ELF-1 (cell line): ENCODE data around the gene CADM4.
"Not testable (repeated sequence)": the region's sequence is repeated elsewhere in the genome, so short reads cannot be mapped to it uniquely, and the experiment has no call there.

ENCODE experiments used
- DNase-seq: peaks from one replicate; pipeline ENCODE4 v3.0.0-alpha.2; 2016; ENCODE audit warnings: low read depth, low spot score

Gene CADM4

DNA sequence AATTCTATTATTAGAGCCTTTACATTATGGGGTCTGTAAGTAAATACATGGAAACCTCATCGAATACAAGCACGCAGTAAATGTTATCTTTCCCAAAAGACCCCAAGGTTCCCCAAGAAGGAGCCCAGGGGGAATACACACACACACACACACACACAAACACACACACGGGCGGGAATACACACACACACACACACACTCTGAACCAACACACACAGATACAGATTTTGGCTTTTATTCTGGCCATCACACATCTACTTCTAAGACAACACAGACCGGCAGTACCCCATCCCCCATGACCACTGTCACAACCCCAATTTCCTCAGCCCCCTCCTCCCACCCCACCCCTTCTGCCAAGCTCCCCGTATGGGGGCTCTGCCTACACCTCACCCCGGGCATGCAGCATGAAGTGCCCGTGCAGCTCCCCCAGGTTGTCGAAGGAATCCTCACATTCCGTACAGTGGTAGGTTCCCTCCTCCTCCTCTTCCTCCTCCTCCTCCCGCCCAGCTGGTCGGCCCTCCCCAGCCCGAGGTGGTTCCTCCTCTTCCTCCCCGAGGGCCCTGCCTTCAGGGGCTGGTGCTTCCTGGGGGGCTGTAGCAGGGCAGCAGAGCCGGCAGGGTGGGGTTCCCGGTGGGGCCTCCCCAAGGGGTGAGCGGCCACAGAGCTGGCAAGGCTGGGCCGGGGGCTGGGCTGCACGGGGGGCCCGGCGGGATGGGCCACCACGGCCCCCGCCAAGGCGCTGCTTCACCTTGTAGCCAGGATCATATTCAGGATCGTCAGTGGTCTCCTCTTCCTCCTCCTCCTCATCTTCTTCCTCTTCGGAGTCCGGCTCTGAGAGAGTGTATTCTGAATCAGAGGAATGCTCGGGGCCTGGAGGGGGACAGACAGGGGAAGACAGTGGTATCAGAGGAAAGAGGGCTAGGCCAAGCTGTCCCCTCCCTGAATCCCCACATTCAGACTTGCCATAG lies 32.1 kb downstream of the CADM4 start:
- DNase-seq: no peak

GRCh38 chr19:43606569-43607229 lies 33.0 kb downstream of the CADM4 start:
- DNase-seq: no peak

DNA sequence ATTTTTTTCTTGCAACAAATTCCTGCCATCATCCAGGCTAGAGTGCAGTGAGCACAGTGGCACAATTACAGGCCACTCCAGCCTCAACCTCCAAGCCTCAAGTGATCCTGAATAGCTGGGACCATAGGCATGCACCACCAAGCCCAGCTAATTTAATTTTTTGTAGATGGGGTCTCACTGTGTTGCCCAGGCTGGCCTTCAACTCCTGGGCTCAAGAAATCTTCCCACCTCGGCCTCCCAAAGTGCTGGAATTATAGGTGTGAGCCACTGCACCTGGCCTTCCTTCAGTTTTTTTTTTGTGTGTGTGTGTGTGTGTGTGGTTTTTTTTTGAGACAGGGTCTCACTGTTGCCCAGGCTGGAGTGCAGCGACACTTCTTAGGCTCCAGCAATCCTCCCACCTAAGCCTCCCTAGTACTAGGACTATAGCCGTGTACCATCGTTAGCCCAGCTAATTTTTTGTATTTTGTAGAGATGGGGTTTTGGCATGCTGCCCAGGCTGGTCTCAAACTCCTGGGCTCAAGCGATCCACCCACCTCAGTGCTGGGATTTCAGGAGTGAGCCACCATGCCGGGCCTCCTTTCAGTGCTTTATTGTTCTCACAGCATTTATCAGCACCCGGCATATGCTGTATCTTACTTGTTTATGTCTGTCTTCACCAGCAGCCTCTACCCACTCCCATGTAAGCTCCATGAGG lies 33.6 kb downstream of the CADM4 start:
- DNase-seq: no peak

GRCh38 chr19:43600326-43600725 lies 39.3 kb downstream of the CADM4 start:
- not testable (repeated sequence) for DNase-seq

DNA sequence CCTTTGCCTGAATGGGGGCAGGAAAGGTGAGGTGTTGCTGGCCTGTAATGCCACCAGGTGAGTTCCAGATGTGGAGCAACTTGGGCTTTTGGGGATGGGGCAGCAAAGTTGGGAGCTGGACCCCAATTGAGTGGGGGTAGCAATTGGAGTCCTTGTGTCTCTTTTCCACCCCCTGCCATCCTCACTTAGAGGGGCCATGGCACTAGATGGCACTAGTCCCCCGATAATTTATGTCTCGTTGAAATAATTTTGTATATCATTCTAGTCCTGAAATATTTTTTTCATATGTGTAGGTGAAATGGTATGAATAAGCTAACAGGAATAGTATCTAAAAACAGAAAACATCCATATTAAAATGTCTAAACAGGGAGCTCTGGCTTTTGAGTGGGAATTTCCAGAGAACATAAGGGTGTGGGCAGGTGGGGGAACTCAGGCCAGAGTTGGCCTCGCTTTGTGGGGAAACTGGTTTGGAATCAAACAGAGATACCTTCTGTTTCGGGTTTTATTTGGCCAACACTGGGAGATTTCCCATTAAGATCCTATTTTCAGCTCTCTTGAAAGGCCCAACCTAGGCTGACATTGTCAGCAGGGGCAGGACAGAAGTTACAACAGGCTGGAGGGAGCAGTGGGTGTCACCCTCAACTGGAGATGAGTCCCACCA lies 39.9 kb downstream of the CADM4 start:
- DNase-seq: no peak

DNA sequence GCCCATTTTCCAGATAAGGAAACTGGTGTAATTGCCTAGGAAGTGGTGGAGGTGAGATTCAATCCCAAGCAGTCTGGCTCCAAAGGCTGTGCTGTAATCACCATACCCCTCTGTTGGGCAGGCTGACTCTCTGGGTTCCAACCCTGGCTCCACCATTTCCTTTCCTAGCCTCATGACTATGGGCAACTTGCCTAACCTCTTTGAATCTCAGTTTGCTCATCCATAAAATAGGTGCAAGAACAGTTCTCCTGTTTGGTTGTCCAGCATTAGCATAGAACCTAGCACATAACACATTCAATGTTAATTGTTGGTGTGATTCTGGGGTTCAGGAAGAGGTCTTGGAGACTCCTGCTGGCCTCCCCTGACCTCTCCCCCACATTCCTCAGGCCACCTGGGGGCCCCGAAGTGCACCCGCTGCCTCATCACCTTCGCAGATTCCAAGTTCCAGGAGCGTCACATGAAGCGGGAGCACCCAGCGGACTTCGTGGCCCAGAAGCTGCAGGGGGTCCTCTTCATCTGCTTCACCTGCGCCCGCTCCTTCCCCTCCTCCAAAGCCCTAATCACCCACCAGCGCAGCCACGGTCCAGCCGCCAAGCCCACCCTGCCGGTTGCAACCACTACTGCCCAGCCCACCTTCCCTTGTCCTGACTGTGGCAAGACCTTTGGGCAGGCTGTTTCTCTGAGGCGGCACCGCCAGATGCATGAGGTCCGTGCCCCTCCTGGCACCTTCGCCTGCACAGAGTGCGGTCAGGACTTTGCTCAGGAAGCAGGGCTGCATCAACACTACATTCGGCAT lies 41.0 kb downstream of the CADM4 start:
- no peak for DNase-seq

GRCh38 chr19:43597876-43598275 lies 41.8 kb downstream of the CADM4 start:
- no peak for DNase-seq

- DNase-seq: no peak
Observed at GRCh38 chr19:43596842-43597461, 42.7 kb downstream of the CADM4 start.

DNA sequence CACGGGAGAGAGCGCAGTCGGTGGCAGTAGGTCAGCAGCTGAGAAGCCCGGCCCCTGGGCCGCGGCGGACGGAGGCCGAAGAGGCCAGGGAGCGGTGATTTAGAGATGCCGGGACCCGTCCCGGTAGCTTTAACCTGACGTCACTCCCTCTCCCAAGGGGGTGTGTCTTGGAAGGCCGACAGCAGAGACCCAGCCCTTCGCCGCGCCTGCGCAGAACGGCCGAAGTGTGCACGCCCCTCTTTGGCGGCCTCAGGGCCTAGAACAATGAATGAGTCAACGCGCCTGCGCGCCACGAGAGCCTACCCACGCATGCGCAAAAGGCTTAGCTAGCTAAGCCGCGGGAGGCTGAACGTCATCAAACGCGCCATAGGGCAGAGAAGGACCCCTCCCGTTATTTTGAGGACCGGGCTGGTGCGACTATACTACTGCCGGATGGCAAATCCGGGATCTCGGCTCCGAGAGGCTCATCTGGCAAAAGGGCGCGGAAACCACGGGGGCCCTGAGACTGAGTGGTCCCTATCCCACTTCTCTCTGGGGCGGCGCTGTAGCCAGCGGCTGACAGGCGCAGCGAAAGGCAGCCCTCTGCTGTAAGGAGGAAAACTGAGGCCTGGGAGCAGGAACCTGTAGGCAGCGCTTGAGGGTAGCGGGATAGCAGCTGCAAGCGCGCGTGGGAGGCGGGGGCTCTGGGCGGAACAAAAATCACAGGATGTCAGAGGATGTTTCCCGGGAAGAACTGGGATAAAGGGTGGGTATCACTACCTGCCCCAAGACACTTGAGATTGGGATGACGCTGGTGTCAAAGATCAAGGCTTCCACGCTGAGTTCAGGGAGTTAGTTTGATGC lies 43.4 kb downstream of the CADM4 start, which contains the start of the genes IRGQ and ZNF576:
Gene IRGQ (minus strand): TSS at position 136 of the 843 bp plus-strand sequence. CDS start 796 bp downstream, outside the sequence.
Gene ZNF576 (plus strand): TSS at position 597 of the 843 bp plus-strand sequence. CDS start 514 bp downstream, outside the sequence.
- DNase-seq: peak; percentile 100

- no peak for DNase-seq
Observed at GRCh38 chr19:43595605-43595998, 44.0 kb downstream of the CADM4 start.

- peak; percentile 91 for DNase-seq
Observed at GRCh38 chr19:43594710-43595604, 44.7 kb downstream of the CADM4 start.

DNA sequence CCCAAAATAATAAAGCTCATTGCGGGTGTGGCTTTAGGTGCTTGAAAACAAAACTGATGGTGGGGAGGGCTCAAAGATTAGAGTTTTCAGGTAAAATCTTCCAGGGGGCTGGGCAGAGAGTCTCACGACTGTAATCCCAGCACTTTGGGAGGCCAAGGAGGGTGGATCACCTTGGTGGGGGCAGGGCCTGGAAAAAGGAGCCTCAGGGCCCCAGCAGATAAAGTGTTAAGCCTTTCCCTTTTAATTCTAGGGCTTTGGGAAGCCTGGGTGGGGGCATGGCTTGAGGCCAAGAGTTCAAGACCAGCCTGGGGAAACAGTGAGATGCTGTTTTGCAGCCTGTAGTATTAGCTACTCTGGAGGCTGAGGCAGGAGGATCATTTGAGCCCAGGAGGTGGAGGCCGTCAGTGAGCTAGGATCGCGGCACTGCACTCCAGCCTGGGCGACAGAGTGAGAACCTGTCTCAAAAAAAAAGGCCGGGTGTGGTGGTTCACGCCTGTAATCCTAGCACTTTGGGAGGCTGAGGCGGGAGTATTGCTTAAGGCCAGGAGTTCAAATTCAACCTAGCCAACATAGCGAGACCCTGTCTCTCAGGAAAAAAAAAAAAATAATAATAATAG lies 45.5 kb downstream of the CADM4 start:
- DNase-seq: no peak

GRCh38 chr19:43592800-43593350 lies 46.8 kb downstream of the CADM4 start:
- DNase-seq: no peak

- DNase-seq: no peak
Observed at GRCh38 chr19:43591904-43592772, 47.5 kb downstream of the CADM4 start.

GRCh38 chr19:43589678-43590077 lies 50.0 kb downstream of the CADM4 start:
- no peak for DNase-seq

DNA sequence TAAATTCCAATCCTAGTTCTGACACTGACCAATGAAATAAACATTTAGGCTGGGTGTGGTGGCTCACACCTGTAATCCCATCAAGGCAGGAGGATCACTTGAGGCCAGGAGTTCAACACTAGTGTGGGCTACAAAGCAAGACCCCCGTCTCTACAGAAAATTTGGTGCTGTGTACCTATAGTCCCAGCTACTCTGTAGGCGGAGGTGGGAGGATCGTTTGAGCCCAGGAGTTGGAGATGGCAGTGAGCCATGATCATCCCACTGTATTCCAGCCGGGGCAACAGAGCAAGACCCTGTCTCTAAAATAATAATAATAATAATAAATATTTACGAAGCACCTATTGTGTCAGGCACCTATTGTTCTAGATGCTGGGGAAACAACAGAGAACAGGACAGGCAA lies 50.4 kb downstream of the CADM4 start:
- DNase-seq: no peak
